GM19438 (cell line): ENCODE data around the gene LGALS1.
A peak's percentile ranks its signal among the peaks of the same experiment; 100 is the strongest.

ENCODE experiments used
- ATAC-seq: cut with Tn5 transposase; IDR thresholded peaks from one replicate; pipeline ENCODE4 v1.9.1; 2021; ENCODE audit warnings: low read depth; ENCODE audit not compliant: unreplicated experiment

The LGALS1 gene

GRCh38 chr22:37674951-37675929, at the start of gene LGALS1:
Gene LGALS1 (plus strand): TSS chr22:37675636. CDS start chr22:37675703, 67 bp downstream.
- peak; percentile 51 for ATAC-seq

GRCh38 chr22:37625737-37626136, 49.7 kb upstream of the LGALS1 start:
- ATAC-seq = no peak

GRCh38 chr22:37626144-37626543, 49.3 kb upstream of the LGALS1 start:
- ATAC-seq = no peak

GRCh38 chr22:37626556-37627075, 48.8 kb upstream of the LGALS1 start:
- no peak for ATAC-seq

- ATAC-seq = no peak
Observed at GRCh38 chr22:37627121-37627520, 48.3 kb upstream of the LGALS1 start.

- ATAC-seq = no peak
Observed at GRCh38 chr22:37627545-37627944, 47.9 kb upstream of the LGALS1 start.

- no peak for ATAC-seq
Observed at GRCh38 chr22:37628830-37629229, 46.6 kb upstream of the LGALS1 start.

- no peak for ATAC-seq
Observed at GRCh38 chr22:37629928-37630327, 45.5 kb upstream of the LGALS1 start.

- ATAC-seq = no peak
Observed at GRCh38 chr22:37630839-37631435, 44.5 kb upstream of the LGALS1 start.

GRCh38 chr22:37631448-37632173, 43.8 kb upstream of the LGALS1 start:
- ATAC-seq = no peak

- ATAC-seq = no peak
Observed at GRCh38 chr22:37632174-37633088, 43.0 kb upstream of the LGALS1 start.

GRCh38 chr22:37633089-37633624, 42.3 kb upstream of the LGALS1 start:
- ATAC-seq = peak; percentile 55

- ATAC-seq = peak; percentile 46
Observed at GRCh38 chr22:37633625-37634416, 41.6 kb upstream of the LGALS1 start.

GRCh38 chr22:37634417-37634924, 41.0 kb upstream of the LGALS1 start:
- ATAC-seq = no peak

- ATAC-seq = no peak
Observed at GRCh38 chr22:37635157-37635556, 40.3 kb upstream of the LGALS1 start.

- ATAC-seq = no peak
Observed at GRCh38 chr22:37636186-37636948, 39.1 kb upstream of the LGALS1 start.

- ATAC-seq = no peak
Observed at GRCh38 chr22:37636949-37637273, 38.5 kb upstream of the LGALS1 start.
